ENCODE results near the gene RCAN1.
A peak's percentile ranks its signal among the peaks of the same experiment; 100 is the strongest.

Gene RCAN1

GRCh38 chr21:34598931-34599400, 15.9 kb downstream of the RCAN1 start:
- peak; percentile 52 for DNase-seq (ENCODE audit: low read depth)

GRCh38 chr21:34597406-34597805, 17.5 kb downstream of the RCAN1 start:
- no peak for DNase-seq (ENCODE audit: low read depth)

GRCh38 chr21:34596561-34597271, 18.2 kb downstream of the RCAN1 start:
- no peak for DNase-seq (ENCODE audit: low read depth)

DNA sequence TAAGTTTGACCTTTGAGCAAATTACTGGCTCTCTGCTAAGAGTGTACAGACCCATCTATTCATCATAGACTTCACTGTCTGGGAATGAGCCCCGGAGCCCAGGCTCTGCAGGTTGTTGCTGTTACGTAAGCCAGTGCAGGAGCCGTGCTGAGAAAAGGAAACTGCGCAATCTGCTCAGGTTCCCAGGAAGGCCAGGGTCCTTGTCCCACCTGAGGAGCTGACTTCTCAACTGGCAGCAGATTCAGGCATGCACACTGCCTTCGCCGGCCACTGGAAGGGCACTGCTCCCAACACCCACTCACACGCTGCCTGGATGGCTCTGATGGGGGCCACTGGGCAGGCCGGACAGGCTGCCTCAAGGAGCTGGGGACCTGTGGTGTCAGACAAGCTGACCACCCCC, 19.5 kb downstream of the RCAN1 start:
- no peak for DNase-seq (ENCODE audit: low read depth)

DNA sequence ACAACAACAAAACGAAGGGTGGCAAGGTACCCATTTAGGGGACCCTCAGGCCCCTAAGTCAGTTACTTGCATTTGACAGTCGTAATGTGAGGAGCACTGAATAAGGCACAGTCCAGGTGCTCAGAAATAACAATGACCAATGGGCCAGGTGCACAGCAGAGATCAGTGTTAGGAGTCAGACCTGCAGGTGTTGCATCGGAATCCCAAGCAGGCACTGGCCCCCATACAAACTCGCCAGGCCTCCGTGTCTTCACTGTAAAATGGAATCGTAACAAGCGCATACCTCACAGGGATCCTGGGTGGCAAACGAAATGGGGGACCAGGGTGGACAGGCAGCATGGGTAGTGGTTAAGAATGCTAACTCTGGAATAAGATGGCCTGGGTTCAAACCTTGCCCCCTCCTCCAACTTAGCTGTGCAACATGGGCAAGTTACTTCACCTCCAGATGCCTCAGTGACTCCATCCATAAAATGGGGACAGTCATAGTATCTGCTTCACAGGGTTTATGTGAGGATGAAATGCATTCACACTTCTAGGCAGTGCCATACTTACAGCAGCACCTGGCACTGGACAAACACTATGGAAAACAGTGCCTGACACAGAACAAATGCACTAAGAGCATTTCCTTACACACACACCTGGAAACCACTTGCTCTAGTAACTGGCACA, 20.2 kb downstream of the RCAN1 start:
- no peak for DNase-seq (ENCODE audit: low read depth)

- no peak for DNase-seq (ENCODE audit: low read depth)
Measured at GRCh38 chr21:34593954-34594531, 20.9 kb downstream of the RCAN1 start.

DNA sequence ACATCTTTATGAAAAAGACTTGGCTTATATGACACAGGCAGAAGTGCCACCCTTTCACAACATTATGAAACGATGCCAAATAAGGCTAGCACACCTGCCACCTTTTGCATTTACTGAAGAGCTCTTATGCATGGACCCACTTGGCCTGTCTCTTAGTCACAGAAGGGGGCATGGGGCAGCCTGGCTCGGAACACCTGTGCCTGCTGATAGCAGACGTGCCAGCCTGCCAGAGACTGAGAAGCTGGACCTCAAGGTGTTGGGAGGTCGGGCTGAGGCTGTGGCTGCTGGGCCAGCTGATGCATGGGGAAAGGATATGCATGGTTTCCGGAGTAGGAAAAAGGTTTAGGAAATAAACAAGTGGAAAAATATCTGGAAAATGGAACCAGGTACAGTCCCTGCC, 21.5 kb downstream of the RCAN1 start:
- DNase-seq (ENCODE audit: low read depth), result no peak

GRCh38 chr21:34592120-34592955, 22.6 kb downstream of the RCAN1 start:
- DNase-seq (ENCODE audit: low read depth), result no peak

DNA sequence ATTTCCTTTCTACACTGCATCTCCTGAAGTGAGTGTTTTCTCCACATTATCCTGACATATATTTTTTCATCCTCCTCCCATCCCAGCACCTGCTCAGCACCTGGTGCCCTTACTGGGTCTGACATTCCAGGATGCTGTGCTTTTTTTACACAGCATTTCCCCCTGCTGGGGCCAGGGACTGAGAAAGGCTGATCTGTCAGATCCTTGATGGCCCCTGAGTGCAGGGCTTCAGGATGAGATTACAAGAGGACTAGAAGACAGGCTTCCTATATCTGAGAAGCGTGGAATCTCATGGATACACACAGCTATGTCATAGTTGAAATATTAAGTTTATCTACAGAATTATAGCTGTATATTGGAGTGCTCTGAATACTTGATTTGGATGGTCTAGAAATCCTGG, 24.4 kb downstream of the RCAN1 start:
- DNase-seq (ENCODE audit: low read depth), result no peak

GRCh38 chr21:34589511-34590282, 25.2 kb downstream of the RCAN1 start:
- no peak for DNase-seq (ENCODE audit: low read depth)

GRCh38 chr21:34583926-34584563, 30.9 kb downstream of the RCAN1 start:
- DNase-seq (ENCODE audit: low read depth), result peak; percentile 48

GRCh38 chr21:34582506-34583150, 32.3 kb downstream of the RCAN1 start:
- peak; percentile 81 for DNase-seq (ENCODE audit: low read depth)

GRCh38 chr21:34580181-34580700, 34.7 kb downstream of the RCAN1 start:
- no peak for DNase-seq (ENCODE audit: low read depth)

DNA sequence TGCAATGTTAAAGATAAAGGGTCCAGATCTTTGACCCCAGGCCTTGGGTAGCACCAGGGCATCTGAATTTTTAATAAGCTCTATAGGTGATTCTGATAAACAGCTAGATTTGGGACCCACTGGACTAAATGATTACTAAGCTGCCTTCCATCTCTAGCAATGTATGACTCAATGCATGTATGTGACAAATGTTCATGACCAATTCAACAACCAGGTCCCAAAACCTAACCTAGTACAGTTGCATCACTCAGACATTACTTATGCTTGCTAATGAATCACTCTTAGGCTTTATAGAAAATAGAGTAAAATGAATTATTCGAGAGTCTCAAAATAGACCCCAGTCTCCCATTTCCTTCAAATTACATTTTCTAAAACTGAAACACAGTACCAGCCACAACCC, 35.5 kb downstream of the RCAN1 start:
- peak; percentile 82 for DNase-seq (ENCODE audit: low read depth)

- DNase-seq (ENCODE audit: low read depth), result peak; percentile 72
Measured at GRCh38 chr21:34576041-34576511, 38.8 kb downstream of the RCAN1 start.

DNA sequence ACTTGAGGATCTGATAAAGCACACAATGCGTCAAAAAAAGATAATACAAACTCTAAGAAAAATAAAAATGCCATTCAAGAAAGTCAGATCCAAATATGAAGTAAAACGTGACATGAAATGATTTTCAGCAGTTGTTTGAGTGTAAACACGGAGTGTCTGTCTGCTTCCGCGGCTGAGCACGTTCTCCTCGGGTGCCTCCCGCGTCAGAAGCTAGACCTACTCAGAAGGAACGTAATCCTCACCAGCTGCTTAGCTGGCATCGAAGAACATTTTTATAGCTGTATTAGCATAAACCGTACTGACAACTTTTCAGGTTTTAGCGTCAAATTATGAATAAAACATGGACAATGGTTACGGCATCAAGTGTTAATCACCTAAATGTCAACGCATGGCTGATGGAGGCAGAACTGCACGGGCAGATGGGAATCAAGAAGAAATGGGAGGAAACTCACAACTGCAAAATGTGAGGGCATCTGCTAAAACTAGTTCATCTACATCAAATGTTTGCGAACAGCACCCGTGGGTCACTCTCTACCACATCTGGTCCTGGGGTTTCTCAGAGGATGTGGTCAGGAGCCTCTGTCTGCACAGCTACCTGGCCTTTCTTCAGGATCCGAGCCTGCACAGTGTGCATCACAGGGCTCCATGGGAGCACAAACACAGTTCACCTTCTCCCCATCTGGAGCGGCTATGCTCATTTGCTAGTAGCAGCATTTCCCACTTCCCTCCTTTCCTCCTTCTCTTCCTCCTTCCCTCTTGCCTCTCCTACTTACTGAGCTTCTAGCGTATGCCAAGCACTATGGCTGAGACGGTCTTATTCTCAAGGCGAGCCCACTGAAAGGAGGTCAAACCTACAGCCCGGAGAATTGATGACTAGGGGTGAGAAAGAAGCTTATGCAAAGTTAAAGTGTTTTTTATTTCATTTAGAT, 40.0 kb downstream of the RCAN1 start:
- DNase-seq (ENCODE audit: low read depth), result no peak

DNA sequence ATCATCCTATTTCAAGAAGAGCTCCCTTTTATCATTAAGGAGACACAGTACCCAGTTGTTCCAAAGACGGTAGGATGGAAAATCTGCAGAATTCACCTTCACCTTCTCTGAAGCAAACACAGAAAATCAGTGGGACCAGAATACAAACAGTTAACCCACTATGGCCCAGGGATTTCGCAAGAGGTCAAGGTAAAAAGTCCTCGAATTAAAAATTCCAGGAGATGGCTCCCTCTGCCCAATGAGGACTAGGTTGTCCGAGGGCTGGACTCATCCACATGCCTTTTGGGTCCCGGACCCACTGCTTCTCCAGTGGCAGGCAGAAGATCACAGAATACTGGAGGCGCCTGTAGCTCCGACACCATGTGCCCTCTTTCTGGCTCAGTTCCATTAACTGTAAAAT, 42.9 kb downstream of the RCAN1 start:
- no peak for DNase-seq (ENCODE audit: low read depth)

DNA sequence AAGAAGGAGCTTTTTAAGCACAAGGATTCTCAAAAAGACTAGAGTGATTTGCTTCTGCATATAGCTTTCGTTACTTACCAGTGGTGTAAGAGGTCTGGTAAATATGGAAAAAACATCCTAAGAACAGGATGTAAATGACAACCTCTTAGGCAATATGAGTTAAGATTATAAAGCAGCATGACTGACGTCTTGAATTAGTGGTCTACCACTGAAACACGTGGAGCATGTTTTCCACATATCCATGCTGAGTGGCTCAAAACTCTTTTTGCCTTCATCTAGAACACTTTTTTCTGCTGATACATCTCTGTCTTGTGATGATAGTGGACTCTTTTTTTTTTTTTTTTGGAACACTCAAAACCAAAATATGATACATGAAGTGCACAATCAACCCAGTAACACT, 44.6 kb downstream of the RCAN1 start:
- DNase-seq (ENCODE audit: low read depth), result no peak

DNA sequence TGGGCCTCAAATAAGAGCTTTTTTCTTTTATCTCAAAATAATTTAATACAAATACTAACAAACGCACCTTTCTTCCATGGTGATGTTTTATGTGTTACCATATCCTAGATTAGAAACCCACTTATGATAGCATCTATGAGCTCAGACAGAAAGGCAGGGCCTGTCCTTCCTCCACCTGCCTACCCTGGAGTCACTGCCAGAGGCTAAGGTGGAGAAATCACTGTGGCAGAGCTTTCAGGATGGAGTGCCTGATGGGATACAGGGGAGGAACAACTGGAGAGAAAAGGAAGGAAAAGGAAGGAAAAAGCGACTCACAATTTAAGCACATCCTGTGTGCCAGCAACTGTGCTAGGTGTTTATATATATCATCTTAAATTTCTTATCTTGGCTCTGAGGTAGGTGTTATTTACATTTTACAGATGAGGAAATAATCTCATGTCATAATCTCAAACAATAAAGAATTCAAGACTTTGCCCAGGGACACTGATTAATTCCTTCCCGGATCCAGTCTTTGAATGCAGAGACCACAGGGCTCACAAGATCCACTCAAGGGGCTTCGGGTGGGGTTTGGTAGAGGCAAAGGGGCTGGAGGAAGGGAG, 45.4 kb downstream of the RCAN1 start:
- no peak for DNase-seq (ENCODE audit: low read depth)

All from EH (cell line).